Measurements from ENCODE around the gene DSG2. TPM values are rescaled to one million over a fixed set of nuclear protein-coding genes. Genes with fewer than 3 reads are reported as not detected.

The DSG2 gene
- polyA plus RNA-seq, 1 donor = 3.8 TPM

DNA sequence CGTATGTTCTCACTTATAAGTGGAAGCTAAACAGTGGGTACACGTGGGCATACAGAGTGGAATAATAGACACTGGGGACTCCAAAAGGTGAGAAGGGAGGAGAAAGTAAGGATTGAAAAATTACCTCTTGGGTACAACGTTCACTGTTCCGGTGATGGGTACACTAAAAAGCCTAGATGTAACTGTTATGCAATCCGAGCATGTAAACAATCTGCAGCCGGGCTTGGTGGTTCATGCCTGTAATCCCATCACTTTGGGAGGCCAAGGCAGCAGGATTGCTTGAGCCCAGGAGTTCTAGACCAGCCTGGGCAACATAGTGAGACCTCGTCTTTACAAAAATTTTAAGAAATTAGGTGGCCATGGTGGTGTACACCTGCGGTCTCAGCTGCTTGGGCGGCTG is 60.6 kb downstream of the DSG2 start:
- no peak for DNase-seq

DNA sequence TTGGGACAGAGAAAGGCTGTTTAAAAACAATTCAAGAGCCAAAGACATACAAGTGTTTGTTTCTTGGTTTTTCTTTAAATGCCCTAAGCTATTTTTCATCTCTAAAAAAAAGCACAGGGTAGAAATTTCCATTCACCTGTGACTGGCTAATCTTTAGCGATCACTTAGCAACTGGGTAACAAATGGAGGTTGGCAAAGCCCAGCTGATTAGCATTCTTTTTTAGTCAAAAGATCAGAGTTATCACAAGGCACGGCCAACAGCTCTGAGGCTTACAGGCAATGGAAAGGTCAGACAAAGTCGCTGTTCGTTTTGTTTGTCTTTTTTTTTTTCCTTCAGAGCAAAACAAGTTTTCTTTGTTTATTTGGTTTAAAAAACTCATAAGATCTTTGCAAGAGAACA is 64.7 kb downstream of the DSG2 start:
- no peak for DNase-seq

DNA sequence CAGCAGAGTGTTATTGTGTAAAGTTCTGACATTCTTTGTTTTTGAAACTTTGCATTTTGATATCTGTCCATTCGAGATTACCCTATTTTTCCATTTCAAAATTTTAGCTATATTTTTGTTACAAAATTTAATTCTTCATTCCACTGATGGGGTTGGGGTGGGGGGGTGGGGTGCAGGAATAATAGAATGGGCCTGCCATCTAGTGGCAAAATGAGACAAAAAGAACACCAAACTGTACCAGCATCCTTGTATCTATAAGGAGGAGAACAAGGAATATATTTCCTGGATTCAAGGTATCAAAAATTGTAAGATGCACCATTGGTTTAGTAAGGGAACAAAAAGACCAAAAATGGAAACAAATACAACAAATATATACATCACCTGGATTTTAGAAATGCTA is 65.8 kb downstream of the DSG2 start:
- DNase-seq = no peak

DNA sequence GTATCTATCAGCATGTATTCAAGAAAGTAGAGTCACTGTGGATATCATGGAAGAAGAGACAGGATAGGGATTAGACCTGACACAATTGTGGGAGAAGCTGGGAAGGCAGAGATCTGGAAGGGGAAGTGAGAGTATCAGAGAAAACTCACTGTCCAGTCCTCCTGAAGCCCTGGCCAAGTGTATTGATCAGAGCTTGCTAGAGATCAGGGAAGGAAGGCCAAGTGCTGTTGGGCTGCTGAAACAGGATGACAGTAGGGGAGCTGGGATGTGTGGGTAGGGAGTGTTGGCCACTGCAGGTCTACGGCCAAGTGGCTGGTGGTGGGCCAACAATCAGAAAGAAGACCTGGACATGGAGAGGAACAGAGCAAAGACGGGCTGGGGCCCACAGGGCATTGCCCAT is 67.4 kb downstream of the DSG2 start:
- no peak for DNase-seq

DNA sequence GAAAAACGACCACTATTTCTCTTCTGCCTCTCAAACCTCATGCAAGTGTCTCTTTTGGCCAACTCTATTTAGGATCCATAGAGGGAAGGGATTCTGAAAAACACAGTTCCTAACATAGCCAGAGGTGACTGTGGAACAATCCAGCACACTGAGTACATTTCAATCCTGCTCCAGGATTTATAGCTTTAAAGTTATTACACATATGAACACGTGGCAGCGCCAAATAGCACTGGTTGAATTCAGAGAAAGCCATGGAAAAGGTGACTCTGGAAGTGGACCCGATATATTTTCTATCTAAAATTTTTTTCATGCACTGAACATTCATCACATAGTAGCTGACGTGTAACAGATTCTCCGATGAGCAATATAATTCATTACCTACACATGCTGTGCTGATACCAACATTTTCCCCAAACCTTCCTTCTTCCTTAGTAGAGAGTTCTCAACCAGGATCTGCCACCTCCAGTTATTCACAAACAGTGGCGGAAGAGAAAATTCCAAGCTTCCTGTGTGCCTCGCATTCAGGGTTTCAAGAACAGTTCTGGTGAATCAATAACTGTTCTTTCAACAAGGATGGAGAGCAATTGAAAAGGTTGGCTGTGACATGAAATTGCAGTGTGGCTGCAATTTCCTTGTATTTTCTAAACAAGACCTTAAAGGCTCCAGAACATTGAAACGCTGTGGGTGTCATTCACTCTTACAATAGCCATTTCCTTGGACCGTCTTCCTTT is 68.0 kb downstream of the DSG2 start:
- no peak for DNase-seq

DNA sequence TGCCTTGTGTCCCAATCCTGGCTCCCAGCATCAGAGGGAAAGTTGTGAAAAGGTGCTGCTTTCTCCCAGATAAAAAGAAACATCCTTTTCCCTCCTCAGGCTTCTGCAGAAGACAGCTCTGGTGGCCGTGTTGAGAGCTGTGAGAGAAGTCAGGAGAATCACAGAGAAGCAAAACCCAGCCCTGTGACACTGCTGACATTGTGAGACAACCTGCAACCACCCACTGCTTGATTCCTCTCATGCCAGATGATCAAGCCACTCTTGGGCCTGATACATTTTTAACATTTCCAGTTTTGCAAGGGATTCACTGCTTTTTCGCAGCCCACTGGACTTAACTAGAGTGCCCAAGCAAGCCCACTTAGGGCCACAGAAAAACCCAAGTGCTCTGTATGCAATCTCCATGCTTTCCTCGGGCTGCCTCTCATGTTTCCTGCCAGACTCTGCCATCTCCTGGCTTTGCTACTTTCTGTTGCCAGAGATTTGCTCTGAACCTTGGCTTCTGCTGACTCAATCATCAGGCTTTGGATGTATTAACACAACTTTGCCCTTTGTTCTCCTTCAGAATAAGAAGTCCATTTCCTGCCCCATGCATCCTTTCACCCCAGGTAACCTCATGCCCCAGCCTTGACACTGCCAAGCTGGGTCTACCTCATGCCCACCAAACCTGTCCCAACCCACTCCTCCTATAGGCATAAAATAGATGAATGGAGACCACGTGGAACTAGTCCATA is 68.8 kb downstream of the DSG2 start:
- no peak for DNase-seq

DNA sequence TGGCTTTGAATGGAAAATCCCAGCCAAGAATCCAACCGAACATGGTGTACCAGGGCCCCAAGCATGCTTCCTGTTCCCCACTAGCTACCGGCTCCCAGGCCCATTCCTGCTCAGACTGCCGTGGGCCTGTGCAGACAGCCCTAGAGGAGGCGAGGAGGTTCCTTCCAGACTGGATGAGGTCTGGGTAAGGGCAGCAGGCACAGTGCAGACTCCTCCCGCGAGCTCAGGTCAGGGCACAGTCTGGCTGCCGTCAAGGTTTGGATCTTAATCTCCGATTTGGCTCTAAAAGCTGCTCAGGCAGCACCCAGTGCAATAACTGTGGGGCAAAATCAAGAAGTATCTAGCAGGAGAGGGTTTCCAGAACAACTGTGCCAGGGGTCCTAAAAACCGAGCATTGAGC is 74.4 kb downstream of the DSG2 start:
- no peak for DNase-seq

DNA sequence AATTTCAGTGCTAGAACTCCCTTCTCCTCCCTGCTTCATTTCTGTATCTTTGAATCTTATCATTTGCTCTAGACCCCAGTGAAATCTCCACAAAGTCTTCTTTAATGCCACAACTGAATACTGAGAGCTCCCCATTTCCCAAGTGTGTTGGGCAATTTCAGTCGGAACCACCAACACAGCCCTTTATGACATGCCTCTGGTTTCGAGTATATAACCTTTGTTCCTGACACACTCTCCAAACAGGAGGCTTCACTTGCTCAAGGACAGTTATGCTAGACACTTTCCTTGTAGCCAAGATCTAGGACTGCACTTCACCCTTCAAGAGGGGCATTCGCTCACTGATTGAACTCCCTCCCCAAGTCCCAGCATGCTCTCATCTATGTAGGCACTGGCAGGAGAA is 75.1 kb downstream of the DSG2 start:
- DNase-seq = no peak

DNA sequence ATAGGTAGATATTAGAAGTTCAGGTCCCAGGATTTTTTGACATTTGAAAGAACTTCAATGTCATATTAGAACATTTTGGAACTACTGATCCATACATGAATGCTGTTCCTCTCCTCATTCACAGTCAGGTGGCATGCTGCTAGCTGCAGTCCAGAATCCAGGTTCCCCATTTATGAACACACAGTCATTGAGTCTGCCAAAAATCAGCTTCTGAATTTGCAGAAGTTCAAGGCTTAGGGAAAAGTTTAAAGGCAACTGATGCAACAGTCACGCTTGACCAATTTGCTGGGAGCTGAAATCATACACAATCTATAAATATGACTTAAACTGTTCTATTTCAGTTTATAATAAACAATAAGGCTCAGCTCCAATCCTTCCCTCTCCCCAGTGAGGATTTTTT is 76.4 kb downstream of the DSG2 start:
- no peak for DNase-seq

DNA sequence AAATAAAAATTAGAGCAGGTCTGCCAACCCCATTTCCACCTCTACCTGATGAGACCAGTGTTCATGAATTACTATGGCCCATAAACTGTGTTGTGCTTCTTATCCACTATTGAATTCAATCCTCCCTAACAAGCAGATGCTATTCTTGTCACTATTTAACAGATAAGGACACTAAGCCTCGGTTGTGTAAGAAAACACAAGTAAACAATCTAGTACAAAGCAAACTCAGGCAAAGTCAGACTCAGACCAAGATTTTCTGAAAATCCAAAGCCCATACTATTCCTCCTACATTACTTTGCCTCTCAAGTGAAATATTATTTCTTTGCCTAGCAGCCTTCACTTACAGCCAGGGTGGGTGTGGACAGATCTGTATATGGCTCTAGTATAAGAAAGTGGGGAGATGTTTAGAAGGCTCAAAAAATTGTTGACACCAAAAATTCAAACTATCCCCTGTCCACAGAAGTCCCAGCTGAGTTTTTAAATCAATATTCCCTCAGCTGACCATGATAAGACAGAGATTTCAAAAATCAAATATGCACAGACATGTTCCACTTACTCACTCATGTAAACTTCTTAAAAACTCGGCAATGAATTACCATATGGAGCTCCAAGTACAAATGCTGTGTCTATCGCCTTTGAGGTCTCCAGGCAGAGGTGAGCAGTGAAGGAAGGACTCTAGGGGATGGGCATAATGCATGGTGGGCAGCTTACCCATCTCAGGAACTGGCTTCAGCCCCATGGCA is 77.7 kb downstream of the DSG2 start:
- no peak for DNase-seq

DNA sequence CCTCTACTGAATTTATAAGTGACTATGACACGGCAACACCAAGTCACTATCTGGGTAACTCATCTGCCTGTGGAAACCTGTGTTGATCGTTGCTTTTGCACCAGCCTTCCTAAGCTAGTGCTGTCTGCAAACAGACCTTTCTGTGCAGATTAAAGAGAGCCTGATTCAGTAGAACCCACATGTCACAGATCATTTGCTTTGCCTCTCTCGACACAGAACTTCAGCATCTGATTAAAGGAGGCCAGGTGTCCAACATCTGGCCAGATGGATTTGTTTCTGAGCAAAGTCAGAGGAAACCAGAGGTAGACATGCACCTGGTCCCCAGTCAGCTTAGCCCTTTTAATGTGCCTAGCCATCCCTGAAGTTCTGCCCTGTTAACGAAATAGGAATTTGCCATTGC is 78.7 kb downstream of the DSG2 start:
- no peak for DNase-seq

DNA sequence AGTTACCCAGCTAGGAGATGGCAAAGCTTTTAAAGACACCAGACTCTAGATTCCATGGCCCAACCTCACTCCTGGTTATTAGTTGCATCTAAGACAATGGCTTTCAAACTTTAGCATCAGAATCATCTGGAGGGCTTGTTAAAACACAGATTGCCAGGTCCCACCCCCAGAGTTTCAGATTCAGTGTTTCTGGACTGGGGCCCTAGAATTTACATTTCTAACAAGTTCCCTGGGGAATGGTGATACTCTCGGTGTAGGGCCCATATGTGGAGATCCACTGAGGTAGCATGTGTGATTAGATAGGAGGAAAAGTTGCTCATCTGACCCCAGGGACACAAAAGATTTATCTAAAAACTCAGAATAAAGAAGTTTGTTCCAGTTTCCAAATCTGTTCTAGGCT is 79.2 kb downstream of the DSG2 start:
- DNase-seq = no peak

DNA sequence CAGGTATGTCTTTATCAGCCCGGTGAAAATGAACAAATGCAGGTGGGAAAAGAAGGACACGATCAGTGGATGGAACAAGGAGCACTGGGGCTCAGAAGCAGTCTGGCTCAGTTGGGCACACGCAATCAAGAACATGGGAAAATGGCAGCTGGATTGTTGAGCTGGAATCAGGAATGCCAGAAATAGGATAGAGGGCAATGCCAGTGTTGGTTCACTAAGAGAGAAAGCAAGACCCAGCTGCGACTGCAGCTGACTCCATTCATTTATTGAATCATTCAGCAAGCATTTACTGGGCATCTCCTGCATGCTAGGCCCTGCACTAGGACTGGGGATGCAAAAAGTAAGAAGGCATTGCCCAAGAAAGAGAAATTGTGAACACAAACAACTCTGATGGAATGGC is 80.1 kb downstream of the DSG2 start:
- DNase-seq = no peak

DNA sequence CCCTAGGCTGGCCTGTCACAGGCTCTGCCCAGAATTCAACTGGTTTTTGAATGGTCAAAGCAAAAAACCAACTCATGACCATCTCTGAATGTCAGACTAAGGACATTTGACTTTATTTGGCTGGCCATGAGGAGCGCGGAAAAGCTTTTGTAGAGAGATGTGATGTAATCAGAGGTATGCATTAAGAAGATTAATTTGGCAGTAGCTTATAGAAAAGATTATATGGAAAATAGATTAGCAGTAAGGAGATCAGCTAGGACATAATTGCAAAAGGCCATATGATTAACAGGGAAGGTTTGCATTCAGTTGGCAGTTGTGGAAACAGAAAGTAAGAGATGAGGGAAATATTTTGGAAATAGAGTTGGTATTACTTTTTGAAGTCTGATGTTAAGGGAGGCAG is 81.4 kb downstream of the DSG2 start:
- DNase-seq = no peak

DNA sequence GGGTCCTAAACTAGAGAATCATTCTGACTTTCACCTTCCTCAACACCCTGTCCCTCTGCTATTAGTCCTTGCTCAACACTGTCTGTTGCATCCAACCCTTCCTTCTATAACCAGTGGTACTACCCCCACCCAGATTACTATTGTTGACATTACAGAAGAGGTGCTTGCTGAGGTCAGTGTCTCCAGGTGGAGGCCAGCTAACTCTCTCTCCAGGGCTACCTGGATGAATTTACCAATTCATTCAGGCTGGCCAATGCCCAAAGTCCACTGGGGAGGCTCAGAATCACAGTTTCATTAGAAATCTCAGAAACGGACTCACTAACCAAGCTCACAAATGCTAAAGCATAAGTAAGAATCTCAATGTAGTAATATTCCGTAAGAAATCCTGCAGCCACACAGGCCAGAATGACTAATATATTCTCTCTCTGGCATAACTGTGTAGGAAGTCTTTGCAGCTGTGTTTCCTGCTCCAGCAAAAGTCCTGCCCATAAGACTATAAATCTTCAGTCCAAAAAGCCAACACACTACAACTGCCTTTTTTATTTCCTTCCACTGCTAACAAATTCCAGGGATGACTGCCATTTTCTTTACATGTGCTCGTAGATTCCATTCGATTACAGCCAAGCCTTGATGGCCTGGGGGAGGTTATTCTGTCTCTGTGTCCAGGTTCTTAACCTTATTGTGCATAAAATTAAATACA is 83.7 kb downstream of the DSG2 start:
- DNase-seq = peak; percentile 46

DNA sequence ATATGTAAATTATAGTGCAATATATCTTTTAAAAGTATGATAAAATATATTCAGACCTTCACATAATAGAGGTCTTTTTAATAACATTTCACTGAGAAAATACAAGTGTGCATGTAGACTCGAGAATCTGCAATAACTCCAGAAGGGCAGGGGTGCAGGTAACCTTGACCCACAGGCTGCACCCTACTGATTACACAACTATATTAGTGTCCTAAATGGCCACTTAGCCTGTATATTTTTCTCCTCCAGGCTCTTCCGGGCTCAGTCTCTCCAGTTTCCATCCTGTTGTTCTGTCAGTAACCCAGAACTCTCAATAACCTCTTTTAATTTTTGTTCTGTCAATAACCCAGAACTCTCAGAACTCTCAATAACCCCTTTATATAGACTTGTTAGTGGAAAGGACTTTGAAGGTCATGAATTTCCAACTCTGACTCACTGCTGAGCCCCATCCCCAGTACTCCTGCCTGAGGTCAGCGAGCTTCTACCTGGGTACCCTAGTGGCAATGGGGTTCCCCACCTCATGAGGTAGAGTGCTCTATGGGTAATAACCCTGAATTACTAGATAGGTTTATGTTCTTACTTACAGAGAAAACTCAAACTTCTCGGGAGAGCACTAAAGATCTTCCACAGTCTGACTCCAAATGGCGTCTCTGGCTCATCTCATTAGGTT is 85.3 kb downstream of the DSG2 start:
- no peak for DNase-seq

DNA sequence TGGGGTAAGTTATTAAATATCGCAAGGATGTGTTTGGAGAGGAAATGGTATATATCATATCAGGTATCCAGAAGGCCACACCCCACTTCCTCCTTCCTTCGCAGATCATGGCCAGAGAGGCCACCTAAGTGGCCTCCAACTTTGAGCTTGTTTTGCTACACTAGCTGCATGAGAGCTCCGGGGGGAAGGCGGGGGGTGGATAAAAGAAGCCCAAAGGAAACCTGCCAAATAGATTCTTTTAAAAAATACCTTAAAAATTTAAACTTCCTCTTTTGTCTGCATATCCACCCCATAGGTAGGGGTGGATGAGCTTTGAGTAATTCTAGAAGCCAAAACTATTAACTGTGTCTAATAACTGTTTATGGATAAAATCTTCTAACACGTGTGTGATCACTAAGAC is 88.0 kb downstream of the DSG2 start:
- no peak for DNase-seq

DNA sequence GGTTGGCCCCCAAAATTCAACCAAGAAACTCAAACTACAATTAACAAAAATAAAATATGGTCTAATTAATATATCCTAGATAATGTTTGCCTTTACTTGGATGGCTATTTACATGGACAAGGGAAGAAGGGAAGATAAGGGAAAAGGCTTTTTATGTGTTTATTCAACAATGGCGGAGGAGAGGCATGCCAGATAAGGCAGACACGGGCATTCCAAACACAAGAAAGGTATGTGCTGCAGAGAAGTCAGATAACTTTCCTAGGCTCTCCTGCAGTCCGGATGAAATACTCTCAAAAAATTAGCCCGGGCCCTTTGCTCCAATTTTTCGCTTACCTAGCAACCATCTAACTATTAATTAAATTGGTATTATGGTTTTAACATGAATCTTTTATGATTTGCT is 88.6 kb downstream of the DSG2 start:
- DNase-seq = no peak

DNA sequence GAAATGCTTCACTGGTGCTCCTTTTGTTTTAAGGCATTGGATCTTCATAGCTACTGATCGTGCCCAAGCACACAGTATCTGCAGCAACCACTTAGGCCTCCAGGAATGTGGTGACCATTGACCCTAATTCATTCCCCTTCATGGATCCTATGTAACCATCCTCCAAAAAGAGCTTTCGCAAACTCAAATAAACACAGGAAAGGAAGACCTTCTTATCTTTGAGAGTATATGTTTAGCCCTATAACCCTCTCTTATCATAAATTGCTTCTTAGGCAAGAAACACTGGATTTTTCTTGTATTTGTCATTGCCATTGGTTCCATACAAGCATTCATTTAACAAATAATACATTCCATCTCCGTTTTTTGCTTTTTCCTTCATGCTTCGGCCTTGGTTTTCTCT is 89.6 kb downstream of the DSG2 start:
- DNase-seq = no peak

DNA sequence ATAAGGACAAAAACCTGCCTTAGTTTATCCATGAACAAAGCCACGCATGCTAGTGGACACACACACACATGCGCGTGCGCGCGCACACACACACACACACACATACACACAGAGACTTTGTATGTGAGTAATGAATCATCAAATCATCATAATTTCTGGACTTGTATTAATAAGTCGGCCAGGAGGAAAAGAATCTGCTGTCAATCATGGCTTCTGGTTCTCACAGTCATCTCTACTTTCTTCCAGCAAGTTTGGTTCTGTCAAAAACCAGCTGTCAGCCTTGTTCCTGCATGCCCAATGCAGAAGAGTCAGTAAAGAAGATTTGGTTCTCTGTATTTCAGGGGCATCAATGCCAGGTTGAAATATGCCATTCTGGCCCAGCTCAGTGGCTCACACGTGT is 92.6 kb downstream of the DSG2 start:
- DNase-seq = no peak

DNA sequence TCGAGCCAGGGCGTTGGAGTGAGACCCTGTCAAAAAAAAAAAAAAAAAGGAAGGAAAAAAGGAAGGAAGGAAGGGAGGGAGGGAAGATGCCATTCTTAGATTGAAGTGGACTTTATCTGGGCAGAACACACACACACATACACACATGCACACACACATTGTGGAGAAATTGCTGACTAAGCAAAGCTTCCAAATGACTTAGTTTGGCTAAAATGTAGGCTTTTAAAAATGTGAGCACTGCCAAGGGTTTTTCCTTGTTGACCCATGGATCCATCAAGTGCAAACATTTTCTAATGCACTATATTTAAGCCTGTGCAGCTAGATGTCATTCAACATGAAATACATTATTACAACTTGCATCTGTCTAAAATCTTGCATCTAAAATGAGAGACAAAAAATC is 93.1 kb downstream of the DSG2 start:
- DNase-seq = no peak

DNA sequence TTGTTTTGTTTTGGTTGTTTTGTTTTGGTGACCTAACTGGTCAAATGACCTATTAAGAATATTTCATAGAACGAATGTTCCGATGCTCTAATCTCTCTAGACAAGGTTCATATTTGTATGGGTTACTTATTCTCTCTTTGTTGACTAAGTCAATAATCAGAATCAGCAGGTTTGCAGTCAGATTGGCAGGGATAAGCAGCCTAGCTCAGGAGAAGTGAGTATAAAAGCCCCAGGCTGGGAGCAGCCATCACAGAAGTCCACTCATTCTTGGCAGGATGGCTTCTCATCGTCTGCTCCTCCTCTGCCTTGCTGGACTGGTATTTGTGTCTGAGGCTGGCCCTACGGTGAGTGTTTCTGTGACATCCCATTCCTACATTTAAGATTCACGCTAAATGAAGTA is 93.7 kb downstream of the DSG2 start, which contains the start of gene TTR:
Gene TTR (plus strand): TSS at position 250 of the 400 bp plus-strand sequence. CDS start 26 bp downstream, at position 276.
- no peak for DNase-seq

Data from hindlimb muscle (tissue), 1 donor.